ENCODE measurements around the gene EDDM13. TPM values are rescaled to one million over a fixed set of nuclear protein-coding genes. Genes with fewer than 3 reads are reported as not detected.

The EDDM13 gene
- total RNA-seq, 1 experiment from 2014 or later: not detected

DNA sequence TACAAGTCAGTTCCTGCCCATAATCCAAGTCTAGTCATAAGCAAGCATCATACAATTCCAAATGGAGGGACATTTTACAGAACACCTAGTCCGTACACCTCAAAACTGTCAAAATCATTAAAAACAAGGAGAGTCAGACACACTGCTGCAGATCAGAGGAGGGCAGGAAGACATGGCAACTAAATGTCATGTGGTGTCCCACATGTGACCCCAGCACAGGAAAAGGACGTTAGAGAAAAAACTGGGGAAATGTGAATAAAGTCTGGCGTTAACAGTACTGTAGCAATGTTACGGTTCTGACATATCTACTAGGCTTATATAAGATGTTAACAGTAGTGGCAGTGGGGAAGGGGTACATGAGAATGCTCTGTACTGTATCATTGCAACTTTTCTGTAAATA, 39.8 kb downstream of the EDDM13 start:
- H3K4me3 Mint-ChIP-seq (ENCODE audit: unreplicated experiment): no peak overlapping the region

GRCh38 chr19:56312787-56313657, 40.5 kb downstream of the EDDM13 start:
- no peaks in the 10 kb centered on the region for H3K9me3 ChIP-seq
- H3K36me3 Mint-ChIP-seq (ENCODE audit: insufficient read depth, unreplicated experiment): peaks cover 33% of the 10 kb centered on the region

More for the DNA sequence above, 39.8 kb downstream of the EDDM13 start:
- H3K27me3 ChIP-seq (replicated peaks; ENCODE audit: control insufficient read depth, insufficient read depth, low read length): no peaks in the 10 kb centered on the region
- TF ChIP-seq, protein P1, sequence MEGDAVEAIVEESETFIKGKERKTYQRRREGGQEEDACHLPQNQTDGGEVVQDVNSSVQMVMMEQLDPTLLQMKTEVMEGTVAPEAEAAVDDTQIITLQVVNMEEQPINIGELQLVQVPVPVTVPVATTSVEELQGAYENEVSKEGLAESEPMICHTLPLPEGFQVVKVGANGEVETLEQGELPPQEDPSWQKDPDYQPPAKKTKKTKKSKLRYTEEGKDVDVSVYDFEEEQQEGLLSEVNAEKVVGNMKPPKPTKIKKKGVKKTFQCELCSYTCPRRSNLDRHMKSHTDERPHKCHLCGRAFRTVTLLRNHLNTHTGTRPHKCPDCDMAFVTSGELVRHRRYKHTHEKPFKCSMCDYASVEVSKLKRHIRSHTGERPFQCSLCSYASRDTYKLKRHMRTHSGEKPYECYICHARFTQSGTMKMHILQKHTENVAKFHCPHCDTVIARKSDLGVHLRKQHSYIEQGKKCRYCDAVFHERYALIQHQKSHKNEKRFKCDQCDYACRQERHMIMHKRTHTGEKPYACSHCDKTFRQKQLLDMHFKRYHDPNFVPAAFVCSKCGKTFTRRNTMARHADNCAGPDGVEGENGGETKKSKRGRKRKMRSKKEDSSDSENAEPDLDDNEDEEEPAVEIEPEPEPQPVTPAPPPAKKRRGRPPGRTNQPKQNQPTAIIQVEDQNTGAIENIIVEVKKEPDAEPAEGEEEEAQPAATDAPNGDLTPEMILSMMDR (IDR thresholded peaks at IDR 0.05; ENCODE audit: insufficient read depth in 1 of 2, low read depth in 1 of 2, low read length in 1 of 2, severe bottlenecking in 1 of 2, unreplicated experiment in 1 of 2): no peak
- CTCF ChIA-PET: interaction anchor here (1.0 kb wide), 1 partner anchor 21 kb away, joined by 3 read pairs; no protein-coding TSS in a partner anchor
- Mint-ChIP-seq H3K27me3 (ENCODE audit: insufficient read depth, unreplicated experiment) (no peaks in the 10 kb centered on the region), H3K4me1 (ENCODE audit: low read depth, unreplicated experiment) (peaks cover 12% of the 10 kb centered on the region), H3K9me3 (ENCODE audit: unreplicated experiment) (no peaks in the 10 kb centered on the region), H3K36me3 (ENCODE audit: insufficient read depth, unreplicated experiment) (peaks cover 33% of the 10 kb centered on the region), H3K27ac (ENCODE audit: unreplicated experiment) (no peak overlapping the region)
- H3K4me3 ChIP-seq (ENCODE audit: low read depth, low read length): no peak overlapping the region
- DNase-seq: no peak
- H3K4me1 ChIP-seq: peaks cover 9% of the 10 kb centered on the region; the same call in 1 of the 2 replicates
- no TSS peak for BruUV-seq (replicated peaks)
- H3K9me3 ChIP-seq: no peaks in the 10 kb centered on the region
- intact Hi-C loops (cut with micrococcal nuclease; ENCODE audit: unreplicated experiment): loop anchor here (5.0 kb wide), 1 partner anchor 235 kb away; no protein-coding TSS in a partner anchor
- POLR2A ChIA-PET: no interaction called here
- H3K36me3 ChIP-seq (ENCODE audit: control insufficient read depth, insufficient read depth, low read length): no peaks in the 10 kb centered on the region

DNA sequence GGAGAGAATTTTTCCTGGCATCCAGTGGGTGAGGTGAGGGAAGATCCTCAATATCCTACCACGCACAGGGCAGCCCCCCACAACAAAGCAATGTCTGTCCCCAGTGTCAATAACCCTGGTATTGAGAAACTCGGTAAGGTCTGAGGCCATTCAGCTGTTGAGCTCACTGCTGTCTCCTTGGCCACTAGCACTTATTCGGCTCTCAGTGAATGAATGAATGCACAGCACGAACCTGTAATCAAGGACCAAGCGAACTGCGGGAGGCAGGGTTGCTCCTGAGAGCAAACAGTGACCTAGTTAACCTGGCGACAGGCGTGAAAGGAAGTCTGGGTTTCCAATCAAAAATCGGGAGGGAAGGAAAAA, 41.5 kb downstream of the EDDM13 start:
- TF ChIP-seq, protein P1 (IDR thresholded peaks at IDR 0.05; ENCODE audit: insufficient read depth in 1 of 2, low read depth in 1 of 2, low read length in 1 of 2, severe bottlenecking in 1 of 2, unreplicated experiment in 1 of 2): no peak
- H3K27ac Mint-ChIP-seq (ENCODE audit: unreplicated experiment): peak overlapping the region; percentile 98
- TSS peak; percentile 30 for BruUV-seq (replicated peaks)
- Histone ChIP-seq H3K4me3 (ENCODE audit: low read depth, low read length) (peak overlapping the region; percentile 66), H3K27me3 (replicated peaks; ENCODE audit: control insufficient read depth, insufficient read depth, low read length) (no peaks in the 10 kb centered on the region), H3K36me3 (ENCODE audit: control insufficient read depth, insufficient read depth, low read length) (no peaks in the 10 kb centered on the region), H3K4me1 (peaks cover 9% of the 10 kb centered on the region; the same call in 1 of the 2 replicates), H3K9me3 (no peaks in the 10 kb centered on the region)
- intact Hi-C loops (cut with micrococcal nuclease; ENCODE audit: unreplicated experiment): loop anchor here (1.0 to 5.0 kb wide), 4 partner anchors 61 to 237 kb away; partner anchors contain the start of genes ZNF444 and ZNF787
- DNase-seq: no peak
- peaks cover 12% of the 10 kb centered on the region for H3K4me1 Mint-ChIP-seq (ENCODE audit: low read depth, unreplicated experiment)
- peak overlapping the region; percentile 86 for H3K4me3 Mint-ChIP-seq (ENCODE audit: unreplicated experiment)
- POLR2A ChIA-PET: interaction anchor here (0.6 kb wide), 2 partner anchors 12 to 19 kb away, joined by 4 read pairs; no protein-coding TSS in a partner anchor
- H3K9me3 Mint-ChIP-seq (ENCODE audit: unreplicated experiment): no peaks in the 10 kb centered on the region
- H3K27me3 Mint-ChIP-seq (ENCODE audit: insufficient read depth, unreplicated experiment): no peaks in the 10 kb centered on the region
- peaks cover 33% of the 10 kb centered on the region for H3K36me3 Mint-ChIP-seq (ENCODE audit: insufficient read depth, unreplicated experiment)
- CTCF ChIA-PET: interaction anchor here (0.6 to 2.3 kb wide), 3 partner anchors 19 to 194 kb away, joined by 3 to 18 read pairs (median 3); no protein-coding TSS in a partner anchor

More at GRCh38 chr19:56312787-56313657, 40.5 kb downstream of the EDDM13 start:
- Histone ChIP-seq H3K4me3 (ENCODE audit: low read depth, low read length) (no peak overlapping the region), H3K27me3 (replicated peaks; ENCODE audit: control insufficient read depth, insufficient read depth, low read length) (no peaks in the 10 kb centered on the region), H3K36me3 (ENCODE audit: control insufficient read depth, insufficient read depth, low read length) (no peaks in the 10 kb centered on the region), H3K4me1 (peaks cover 9% of the 10 kb centered on the region; the same call in 1 of the 2 replicates)
- CTCF ChIA-PET: interaction anchor here (1.0 kb wide), 1 partner anchor 20 kb away, joined by 3 read pairs; no protein-coding TSS in a partner anchor
- no TSS peak for BruUV-seq (replicated peaks)
- H3K9me3 Mint-ChIP-seq (ENCODE audit: unreplicated experiment): no peaks in the 10 kb centered on the region
- POLR2A ChIA-PET: no interaction called here
- peak overlapping the region; percentile 98 for H3K27ac Mint-ChIP-seq (ENCODE audit: unreplicated experiment)
- TF ChIP-seq, protein P1 (IDR thresholded peaks at IDR 0.05; ENCODE audit: insufficient read depth in 1 of 2, low read depth in 1 of 2, low read length in 1 of 2, severe bottlenecking in 1 of 2, unreplicated experiment in 1 of 2): no peak
- no peak for DNase-seq
- peak overlapping the region; percentile 86 for H3K4me3 Mint-ChIP-seq (ENCODE audit: unreplicated experiment)
- H3K27me3 Mint-ChIP-seq (ENCODE audit: insufficient read depth, unreplicated experiment): no peaks in the 10 kb centered on the region
- intact Hi-C loops (cut with micrococcal nuclease; ENCODE audit: unreplicated experiment): loop anchor here (5.0 kb wide), 1 partner anchor 236 kb away; no protein-coding TSS in a partner anchor
- H3K4me1 Mint-ChIP-seq (ENCODE audit: low read depth, unreplicated experiment): peaks cover 12% of the 10 kb centered on the region
